Liver (tissue), 9 donors: ENCODE measurements around the gene SHCBP1. TPM values are rescaled to one million over a fixed set of nuclear protein-coding genes. Genes with fewer than 3 reads are reported as not detected.

Experiments used
- DNase-seq: peaks from one replicate; pipeline ENCODE4 v3.0.0-alpha.2; 2017; ENCODE audit warnings: low spot score
- H3K27ac ChIP-seq, 2 donors: one replicate each; pipeline ENCODE4 v1.7.0; 2013; ENCODE audit warnings: inconsistent platforms in 2 of 2, low read length in 2 of 2, control low read depth in 1 of 2, low read depth in 1 of 2, mild to moderate bottlenecking in 1 of 2
- H3K27me3 ChIP-seq, 4 donors: one replicate each; pipeline versions ENCODE4 v1.6.1 to v1.7.0; 2013; ENCODE audit warnings: low read length in 3 of 4, inconsistent platforms in 1 of 4, mild to moderate bottlenecking in 1 of 4, moderate library complexity in 1 of 4; ENCODE audit not compliant: control insufficient read depth in 4 of 4, insufficient read depth in 4 of 4
- H3K36me3 ChIP-seq, 4 donors: one replicate each; pipeline versions ENCODE4 v1.6.1 to v1.7.0; 2013; ENCODE audit warnings: low read length in 3 of 4, mild to moderate bottlenecking in 3 of 4, low read depth in 1 of 4, moderate library complexity in 1 of 4; ENCODE audit not compliant: control insufficient read depth in 4 of 4, insufficient read depth in 3 of 4
- H3K4me1 ChIP-seq, 4 donors: one replicate each; pipeline versions ENCODE4 v1.6.1 to v1.7.0; 2013; ENCODE audit warnings: low read length in 3 of 4, mild to moderate bottlenecking in 3 of 4, moderate library complexity in 1 of 4; ENCODE audit not compliant: control insufficient read depth in 4 of 4, insufficient read depth in 4 of 4
- H3K4me3 ChIP-seq, 3 donors: one replicate each; pipeline versions ENCODE4 v1.6.1 to v1.7.0; 2013; ENCODE audit warnings: low read length in 3 of 3, control low read depth in 1 of 3, low read depth in 1 of 3, mild to moderate bottlenecking in 1 of 3
- H3K9ac ChIP-seq, 2 donors: one replicate each; pipeline ENCODE4 v1.7.0; 2013; ENCODE audit warnings: low read length in 2 of 2, mild to moderate bottlenecking in 2 of 2, moderate library complexity in 2 of 2, control low read depth in 1 of 2, low read depth in 1 of 2
- H3K9me3 ChIP-seq, 4 donors: one replicate each; pipeline versions ENCODE4 v1.6.1 to v1.7.0; 2013; ENCODE audit warnings: low read length in 3 of 4; ENCODE audit not compliant: control insufficient read depth in 4 of 4
- EGR1 ChIP-seq, 2 donors: IDR thresholded peaks; 2 replicates each; pipeline ENCODE4 v1.6.1; 2016 to 2018; ENCODE audit warnings: antibody characterized with exemption in 2 of 2, low read depth in 2 of 2
- FOXA1 ChIP-seq: IDR thresholded peaks from 2 replicates; pipeline ENCODE4 v1.6.1; 2016; ENCODE audit warnings: antibody characterized with exemption
- FOXA2 ChIP-seq: IDR thresholded peaks from 2 replicates; pipeline ENCODE4 v1.6.1; 2016; ENCODE audit warnings: antibody characterized with exemption
- HNF4G ChIP-seq: IDR thresholded peaks from 2 replicates; pipeline ENCODE4 v1.6.1; 2016; ENCODE audit warnings: antibody characterized with exemption
- JUND ChIP-seq, 2 donors: IDR thresholded peaks; 2 replicates each; pipeline ENCODE4 v1.6.1; 2016; ENCODE audit warnings: antibody characterized with exemption in 2 of 2
- RAD21 ChIP-seq, 2 donors: IDR thresholded peaks; 2 replicates each; pipeline ENCODE4 v1.6.1; 2016; ENCODE audit warnings: antibody characterized with exemption in 2 of 2, mild to moderate bottlenecking in 2 of 2
- RXRA ChIP-seq, 2 donors: IDR thresholded peaks; 2 replicates each; pipeline ENCODE4 v1.6.1; 2017 to 2018; ENCODE audit warnings: antibody characterized with exemption in 2 of 2, mild to moderate bottlenecking in 1 of 2
- SP1 ChIP-seq: IDR thresholded peaks from 2 replicates; pipeline ENCODE4 v1.6.1; 2018; ENCODE audit warnings: antibody characterized with exemption, mild to moderate bottlenecking
- TAF1 ChIP-seq: conservative IDR thresholded peaks from 2 replicates; pipeline ENCODE4 v1.6.1; 2016; ENCODE audit warnings: antibody characterized with exemption, mild to moderate bottlenecking
- YY1 ChIP-seq: IDR thresholded peaks from 2 replicates; pipeline ENCODE4 v1.6.1; 2016; ENCODE audit warnings: antibody characterized with exemption, mild to moderate bottlenecking
- WGBS: extraction: QIAGEN DNeasy Blood & Tissue Kit; methylation state at CpG from one replicate; pipeline ENCODE4 v1.1.7; 2013; 5-methylcytosine and 5-hydroxymethylcytosine counted together
- polyA plus RNA-seq, 2 donors: library from polyadenylated mRNA; stranded (reverse) in 1 of 2; unstranded in 1 of 2; fragments of 200-250 nt in 1 of 2; fragments of >200 nt in 1 of 2; fragmentation: Nextera tagmentation in 1 of 2; extraction: Ambion mirVana in 1 of 2; gene quantifications; one replicate each; pipeline versions ENCODE4 v1.2.1 to v1.2.3, GENCODE V29; 2013 to 2015
- total RNA-seq, 2 donors: library from RNA; depleted of rRNA; stranded (reverse); fragments of >200 nt; gene quantifications; one replicate each; pipeline ENCODE4 v1.2.3, GENCODE V29; 2014
- TF ChIP-seq, protein P1 (sequence below): IDR thresholded peaks from 2 replicates; pipeline ENCODE4 v1.6.1; 2016; ENCODE audit warnings: antibody characterized with exemption
- TF ChIP-seq, protein P2 (sequence below): IDR thresholded peaks from 2 replicates; pipeline ENCODE4 v1.6.1; 2016; ENCODE audit warnings: antibody characterized with exemption, mild to moderate bottlenecking
- TF ChIP-seq, protein P3 (sequence below): fragments of 150-350 bp; IDR thresholded peaks from 2 replicates; pipeline ENCODE4 v1.5.1; 2017; ENCODE audit warnings: improper control_type of control experiment, low read depth, low read length; ENCODE audit not compliant: missing input control
- TF ChIP-seq, protein P4 (sequence below): IDR thresholded peaks from 2 replicates; pipeline ENCODE4 v1.6.1; 2016; ENCODE audit warnings: antibody characterized with exemption
- TF ChIP-seq, protein P5 (sequence below): IDR thresholded peaks from 2 replicates; pipeline ENCODE4 v1.6.1; 2016; ENCODE audit warnings: antibody characterized with exemption
- donor health status: healthy.
- donor health status: healthy.
- donor health status: healthy.
- donor health status: healthy.
- donor health status: healthy.

The SHCBP1 gene
- total and polyA plus RNA-seq, 4 donors: 0.25 to 21.2 (median 0.47) TPM

DNA sequence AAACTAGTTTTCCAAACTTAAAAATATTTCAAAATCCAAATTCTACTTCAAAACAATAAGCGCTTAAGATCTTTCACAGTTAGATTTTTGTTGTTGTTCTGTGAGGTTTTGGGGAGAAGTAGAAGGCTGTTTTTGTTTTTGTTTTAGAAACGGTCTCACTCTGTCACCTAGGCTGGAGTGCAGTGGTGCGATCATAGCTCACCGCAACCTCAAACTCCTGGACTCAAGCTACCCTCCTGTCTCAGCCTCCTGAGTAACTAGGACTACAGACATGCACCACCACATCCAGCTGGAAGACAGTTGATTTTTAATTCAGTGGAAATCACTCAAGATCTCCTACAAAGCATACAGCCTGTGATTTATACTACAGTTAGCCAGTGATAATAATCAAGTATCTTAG lies 2.7 kb downstream of the SHCBP1 start:
- Histone ChIP-seq H3K4me3 (no peak overlapping the region), H3K4me1 (peaks cover 5 to 11% (median 6%) of the 10 kb centered on the region in 4 donors), H3K9ac (no peak overlapping the region), H3K27me3 (no peaks in the 10 kb centered on the region), H3K27ac (no peak overlapping the region), H3K9me3 (no peaks in the 10 kb centered on the region), H3K36me3 (no peaks in the 10 kb centered on the region)
- 95% methylated on average over 4 of the region's 4 CpGs for WGBS
- no peak for TF ChIP-seq EGR1 (IDR thresholded peaks at IDR 0.05; ENCODE audit: low read depth in 2 of 2)
- no peak for TF ChIP-seq RAD21 (IDR thresholded peaks at IDR 0.05)
- TF ChIP-seq, protein P1, sequence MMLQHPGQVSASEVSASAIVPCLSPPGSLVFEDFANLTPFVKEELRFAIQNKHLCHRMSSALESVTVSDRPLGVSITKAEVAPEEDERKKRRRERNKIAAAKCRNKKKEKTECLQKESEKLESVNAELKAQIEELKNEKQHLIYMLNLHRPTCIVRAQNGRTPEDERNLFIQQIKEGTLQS: no peak
- no peak for TF ChIP-seq FOXA1
- TF ChIP-seq TAF1: no peak
- TF ChIP-seq, protein P2, sequence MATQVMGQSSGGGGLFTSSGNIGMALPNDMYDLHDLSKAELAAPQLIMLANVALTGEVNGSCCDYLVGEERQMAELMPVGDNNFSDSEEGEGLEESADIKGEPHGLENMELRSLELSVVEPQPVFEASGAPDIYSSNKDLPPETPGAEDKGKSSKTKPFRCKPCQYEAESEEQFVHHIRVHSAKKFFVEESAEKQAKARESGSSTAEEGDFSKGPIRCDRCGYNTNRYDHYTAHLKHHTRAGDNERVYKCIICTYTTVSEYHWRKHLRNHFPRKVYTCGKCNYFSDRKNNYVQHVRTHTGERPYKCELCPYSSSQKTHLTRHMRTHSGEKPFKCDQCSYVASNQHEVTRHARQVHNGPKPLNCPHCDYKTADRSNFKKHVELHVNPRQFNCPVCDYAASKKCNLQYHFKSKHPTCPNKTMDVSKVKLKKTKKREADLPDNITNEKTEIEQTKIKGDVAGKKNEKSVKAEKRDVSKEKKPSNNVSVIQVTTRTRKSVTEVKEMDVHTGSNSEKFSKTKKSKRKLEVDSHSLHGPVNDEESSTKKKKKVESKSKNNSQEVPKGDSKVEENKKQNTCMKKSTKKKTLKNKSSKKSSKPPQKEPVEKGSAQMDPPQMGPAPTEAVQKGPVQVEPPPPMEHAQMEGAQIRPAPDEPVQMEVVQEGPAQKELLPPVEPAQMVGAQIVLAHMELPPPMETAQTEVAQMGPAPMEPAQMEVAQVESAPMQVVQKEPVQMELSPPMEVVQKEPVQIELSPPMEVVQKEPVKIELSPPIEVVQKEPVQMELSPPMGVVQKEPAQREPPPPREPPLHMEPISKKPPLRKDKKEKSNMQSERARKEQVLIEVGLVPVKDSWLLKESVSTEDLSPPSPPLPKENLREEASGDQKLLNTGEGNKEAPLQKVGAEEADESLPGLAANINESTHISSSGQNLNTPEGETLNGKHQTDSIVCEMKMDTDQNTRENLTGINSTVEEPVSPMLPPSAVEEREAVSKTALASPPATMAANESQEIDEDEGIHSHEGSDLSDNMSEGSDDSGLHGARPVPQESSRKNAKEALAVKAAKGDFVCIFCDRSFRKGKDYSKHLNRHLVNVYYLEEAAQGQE: no peak
- no peak for TF ChIP-seq SP1
- no peak for TF ChIP-seq RXRA (IDR thresholded peaks at IDR 0.05)
- TF ChIP-seq FOXA2: no peak
- TF ChIP-seq, protein P3, sequence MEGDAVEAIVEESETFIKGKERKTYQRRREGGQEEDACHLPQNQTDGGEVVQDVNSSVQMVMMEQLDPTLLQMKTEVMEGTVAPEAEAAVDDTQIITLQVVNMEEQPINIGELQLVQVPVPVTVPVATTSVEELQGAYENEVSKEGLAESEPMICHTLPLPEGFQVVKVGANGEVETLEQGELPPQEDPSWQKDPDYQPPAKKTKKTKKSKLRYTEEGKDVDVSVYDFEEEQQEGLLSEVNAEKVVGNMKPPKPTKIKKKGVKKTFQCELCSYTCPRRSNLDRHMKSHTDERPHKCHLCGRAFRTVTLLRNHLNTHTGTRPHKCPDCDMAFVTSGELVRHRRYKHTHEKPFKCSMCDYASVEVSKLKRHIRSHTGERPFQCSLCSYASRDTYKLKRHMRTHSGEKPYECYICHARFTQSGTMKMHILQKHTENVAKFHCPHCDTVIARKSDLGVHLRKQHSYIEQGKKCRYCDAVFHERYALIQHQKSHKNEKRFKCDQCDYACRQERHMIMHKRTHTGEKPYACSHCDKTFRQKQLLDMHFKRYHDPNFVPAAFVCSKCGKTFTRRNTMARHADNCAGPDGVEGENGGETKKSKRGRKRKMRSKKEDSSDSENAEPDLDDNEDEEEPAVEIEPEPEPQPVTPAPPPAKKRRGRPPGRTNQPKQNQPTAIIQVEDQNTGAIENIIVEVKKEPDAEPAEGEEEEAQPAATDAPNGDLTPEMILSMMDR: no peak
- no peak for TF ChIP-seq JUND (IDR thresholded peaks at IDR 0.05)
- TF ChIP-seq, protein P4, sequence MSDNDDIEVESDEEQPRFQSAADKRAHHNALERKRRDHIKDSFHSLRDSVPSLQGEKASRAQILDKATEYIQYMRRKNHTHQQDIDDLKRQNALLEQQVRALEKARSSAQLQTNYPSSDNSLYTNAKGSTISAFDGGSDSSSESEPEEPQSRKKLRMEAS: no peak
- TF ChIP-seq, protein P5, sequence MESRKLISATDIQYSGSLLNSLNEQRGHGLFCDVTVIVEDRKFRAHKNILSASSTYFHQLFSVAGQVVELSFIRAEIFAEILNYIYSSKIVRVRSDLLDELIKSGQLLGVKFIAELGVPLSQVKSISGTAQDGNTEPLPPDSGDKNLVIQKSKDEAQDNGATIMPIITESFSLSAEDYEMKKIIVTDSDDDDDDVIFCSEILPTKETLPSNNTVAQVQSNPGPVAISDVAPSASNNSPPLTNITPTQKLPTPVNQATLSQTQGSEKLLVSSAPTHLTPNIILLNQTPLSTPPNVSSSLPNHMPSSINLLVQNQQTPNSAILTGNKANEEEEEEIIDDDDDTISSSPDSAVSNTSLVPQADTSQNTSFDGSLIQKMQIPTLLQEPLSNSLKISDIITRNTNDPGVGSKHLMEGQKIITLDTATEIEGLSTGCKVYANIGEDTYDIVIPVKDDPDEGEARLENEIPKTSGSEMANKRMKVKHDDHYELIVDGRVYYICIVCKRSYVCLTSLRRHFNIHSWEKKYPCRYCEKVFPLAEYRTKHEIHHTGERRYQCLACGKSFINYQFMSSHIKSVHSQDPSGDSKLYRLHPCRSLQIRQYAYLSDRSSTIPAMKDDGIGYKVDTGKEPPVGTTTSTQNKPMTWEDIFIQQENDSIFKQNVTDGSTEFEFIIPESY: no peak
- no peak for TF ChIP-seq YY1
- TF ChIP-seq HNF4G: no peak
- no peak for DNase-seq

DNA sequence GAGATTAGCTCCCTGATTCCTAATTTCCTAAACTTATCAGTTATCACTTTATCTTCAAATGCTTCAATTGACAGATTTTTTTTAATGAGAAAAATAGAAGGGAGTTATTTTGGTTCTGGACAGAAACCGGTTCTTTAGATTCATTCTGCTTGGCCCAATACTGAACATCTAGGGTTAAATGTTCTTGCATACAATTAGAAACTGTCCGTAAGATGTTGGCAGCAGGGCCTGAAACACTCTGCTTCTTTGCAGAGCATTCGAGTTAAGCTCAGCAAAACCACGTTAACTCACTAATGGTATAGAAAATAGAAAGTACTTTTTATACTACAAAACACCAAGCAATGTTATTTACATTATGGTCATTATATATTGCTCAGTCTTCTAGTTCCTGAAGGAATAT lies 7.2 kb downstream of the SHCBP1 start:
- Histone ChIP-seq H3K9me3 (no peaks in the 10 kb centered on the region), H3K4me3 (no peak overlapping the region), H3K9ac (no peak overlapping the region), H3K36me3 (no peaks in the 10 kb centered on the region), H3K27me3 (no peaks in the 10 kb centered on the region), H3K4me1 (no peaks in the 10 kb centered on the region), H3K27ac (no peak overlapping the region)
- WGBS: 77% methylated on average over 4 of the region's 4 CpGs
- TF ChIP-seq, protein P1: no peak
- TF ChIP-seq SP1 (no peak), TAF1 (no peak), EGR1 (IDR thresholded peaks at IDR 0.05; ENCODE audit: low read depth in 2 of 2) (no peak), HNF4G (no peak)
- no peak for DNase-seq
